Measurements from ENCODE around the gene BORCS8. TPM values are rescaled to one million over a fixed set of nuclear protein-coding genes. Genes with fewer than 3 reads are reported as not detected.

Gene BORCS8
- total RNA-seq, 1 donor from 2014 or later, result 33.5 TPM

GRCh38 chr19:19234220-19234816 is 42.4 kb upstream of the BORCS8 start:
- Histone ChIP-seq H4K20me1 (ENCODE audit: insufficient read depth, low read length) (no peaks in the 10 kb centered on the region), H3K27me3 (ENCODE audit: insufficient read depth, low read length) (no peaks in the 10 kb centered on the region), H3K9ac (ENCODE audit: low read length) (no peak overlapping the region), H3K36me3 (ENCODE audit: insufficient read depth, low read length) (no peaks in the 10 kb centered on the region), H3K4me3 (ENCODE audit: insufficient read depth, low read depth, low read length) (no peak overlapping the region), H2AFZ (ENCODE audit: low read depth, low read length) (no peak overlapping the region), H3K4me1 (ENCODE audit: insufficient read depth, low read length) (no peaks in the 10 kb centered on the region), H3K4me2 (ENCODE audit: low read length) (no peak overlapping the region), H3K79me2 (ENCODE audit: insufficient read depth, low read length) (no peaks in the 10 kb centered on the region), H3K9me3 (ENCODE audit: insufficient read depth, low read depth, low read length) (peaks cover 15% of the 10 kb centered on the region), H3K27ac (ENCODE audit: low read depth, low read length) (no peak overlapping the region)
- Mint-ChIP-seq H3K4me1 (ENCODE audit: low read depth, unreplicated experiment) (no peaks in the 10 kb centered on the region), H3K4me3 (ENCODE audit: unreplicated experiment) (no peak overlapping the region), H3K36me3 (ENCODE audit: low read depth, unreplicated experiment) (peaks cover 5% of the 10 kb centered on the region), H3K27ac (ENCODE audit: unreplicated experiment) (no peak overlapping the region), H3K27me3 (ENCODE audit: low read depth, unreplicated experiment) (peaks cover 23% of the 10 kb centered on the region), H3K9me3 (ENCODE audit: unreplicated experiment) (peaks cover 19% of the 10 kb centered on the region)
- no peak for DNase-seq (ENCODE audit: low read depth)
- no peak for FAIRE-seq
- no peak for TF ChIP-seq EZH2 (IDR thresholded peaks at IDR 0.05; ENCODE audit: insufficient read depth, low read length)
- no peak for TF ChIP-seq CTCF (IDR thresholded peaks at IDR 0.05; ENCODE audit: insufficient read depth, low read depth, low read length)

GRCh38 chr19:19232261-19232721 is 40.3 kb upstream of the BORCS8 start:
- Mint-ChIP-seq H3K36me3 (ENCODE audit: low read depth, unreplicated experiment) (peaks cover 5% of the 10 kb centered on the region), H3K4me1 (ENCODE audit: low read depth, unreplicated experiment) (no peaks in the 10 kb centered on the region), H3K27me3 (ENCODE audit: low read depth, unreplicated experiment) (peaks cover 29% of the 10 kb centered on the region), H3K4me3 (ENCODE audit: unreplicated experiment) (no peak overlapping the region), H3K9me3 (ENCODE audit: unreplicated experiment) (peaks cover 23% of the 10 kb centered on the region), H3K27ac (ENCODE audit: unreplicated experiment) (no peak overlapping the region)
- Histone ChIP-seq H3K79me2 (ENCODE audit: insufficient read depth, low read length) (no peaks in the 10 kb centered on the region), H3K9me3 (ENCODE audit: insufficient read depth, low read depth, low read length) (peaks cover 15% of the 10 kb centered on the region), H4K20me1 (ENCODE audit: insufficient read depth, low read length) (no peaks in the 10 kb centered on the region), H3K36me3 (ENCODE audit: insufficient read depth, low read length) (no peaks in the 10 kb centered on the region), H3K4me3 (ENCODE audit: insufficient read depth, low read depth, low read length) (no peak overlapping the region), H3K9ac (ENCODE audit: low read length) (no peak overlapping the region), H2AFZ (ENCODE audit: low read depth, low read length) (no peak overlapping the region), H3K4me2 (ENCODE audit: low read length) (no peak overlapping the region), H3K27me3 (ENCODE audit: insufficient read depth, low read length) (peaks cover 4% of the 10 kb centered on the region), H3K4me1 (ENCODE audit: insufficient read depth, low read length) (no peaks in the 10 kb centered on the region), H3K27ac (ENCODE audit: low read depth, low read length) (no peak overlapping the region)
- DNase-seq (ENCODE audit: low read depth), result no peak
- TF ChIP-seq CTCF (IDR thresholded peaks at IDR 0.05; ENCODE audit: insufficient read depth, low read depth, low read length) (no peak), EZH2 (IDR thresholded peaks at IDR 0.05; ENCODE audit: insufficient read depth, low read length) (no peak)
- FAIRE-seq, result no peak

- Histone ChIP-seq H3K79me2 (ENCODE audit: insufficient read depth, low read length) (no peaks in the 10 kb centered on the region), H3K36me3 (ENCODE audit: insufficient read depth, low read length) (no peaks in the 10 kb centered on the region), H3K4me2 (ENCODE audit: low read length) (no peak overlapping the region), H2AFZ (ENCODE audit: low read depth, low read length) (no peak overlapping the region), H3K4me1 (ENCODE audit: insufficient read depth, low read length) (no peaks in the 10 kb centered on the region), H3K27ac (ENCODE audit: low read depth, low read length) (no peak overlapping the region), H3K4me3 (ENCODE audit: insufficient read depth, low read depth, low read length) (no peak overlapping the region), H3K27me3 (ENCODE audit: insufficient read depth, low read length) (peaks cover 4% of the 10 kb centered on the region), H3K9me3 (ENCODE audit: insufficient read depth, low read depth, low read length) (peaks cover 15% of the 10 kb centered on the region), H3K9ac (ENCODE audit: low read length) (no peak overlapping the region), H4K20me1 (ENCODE audit: insufficient read depth, low read length) (no peaks in the 10 kb centered on the region)
- FAIRE-seq (no peak), DNase-seq (ENCODE audit: low read depth) (no peak)
- H3K4me1 Mint-ChIP-seq (ENCODE audit: low read depth, unreplicated experiment), result no peaks in the 10 kb centered on the region
- H3K4me3 Mint-ChIP-seq (ENCODE audit: unreplicated experiment), result no peak overlapping the region
- no peak overlapping the region for H3K27ac Mint-ChIP-seq (ENCODE audit: unreplicated experiment)
- H3K36me3 Mint-ChIP-seq (ENCODE audit: low read depth, unreplicated experiment), result peaks cover 4% of the 10 kb centered on the region
- peaks cover 34% of the 10 kb centered on the region for H3K27me3 Mint-ChIP-seq (ENCODE audit: low read depth, unreplicated experiment)
- H3K9me3 Mint-ChIP-seq (ENCODE audit: unreplicated experiment), result peaks cover 19% of the 10 kb centered on the region
- TF ChIP-seq EZH2 (IDR thresholded peaks at IDR 0.05; ENCODE audit: insufficient read depth, low read length) (no peak), CTCF (IDR thresholded peaks at IDR 0.05; ENCODE audit: insufficient read depth, low read depth, low read length) (no peak)
These were observed 39.0 kb upstream of the BORCS8 start for GRCh38 chr19:19230999-19231398.

All from astrocyte (in vitro differentiated cells and primary cell).